ENCODE measurements around the gene DDX47.
A peak's percentile ranks its signal among the peaks of the same experiment; 100 is the strongest.

The DDX47 gene

GRCh38 chr12:12870465-12870864, 57.3 kb downstream of the DDX47 start:
- ATAC-seq: peak; percentile 82
- TF ChIP-seq OSR1 (CRISPR knock-in tag; IDR thresholded peaks at IDR 0.05) (no peak), ZC3H10 (CRISPR knock-in tag; IDR thresholded peaks at IDR 0.05) (no peak), ZFP3 (CRISPR knock-in tag; IDR thresholded peaks at IDR 0.05) (no peak), ESRRG (CRISPR knock-in tag; IDR thresholded peaks at IDR 0.05) (no peak), BACH2 (CRISPR knock-in tag; IDR thresholded peaks at IDR 0.05; ENCODE audit: borderline replicate concordance) (no peak), ZNF8 (CRISPR knock-in tag; IDR thresholded peaks at IDR 0.05) (no peak)
- TF ChIP-seq, protein P1, sequence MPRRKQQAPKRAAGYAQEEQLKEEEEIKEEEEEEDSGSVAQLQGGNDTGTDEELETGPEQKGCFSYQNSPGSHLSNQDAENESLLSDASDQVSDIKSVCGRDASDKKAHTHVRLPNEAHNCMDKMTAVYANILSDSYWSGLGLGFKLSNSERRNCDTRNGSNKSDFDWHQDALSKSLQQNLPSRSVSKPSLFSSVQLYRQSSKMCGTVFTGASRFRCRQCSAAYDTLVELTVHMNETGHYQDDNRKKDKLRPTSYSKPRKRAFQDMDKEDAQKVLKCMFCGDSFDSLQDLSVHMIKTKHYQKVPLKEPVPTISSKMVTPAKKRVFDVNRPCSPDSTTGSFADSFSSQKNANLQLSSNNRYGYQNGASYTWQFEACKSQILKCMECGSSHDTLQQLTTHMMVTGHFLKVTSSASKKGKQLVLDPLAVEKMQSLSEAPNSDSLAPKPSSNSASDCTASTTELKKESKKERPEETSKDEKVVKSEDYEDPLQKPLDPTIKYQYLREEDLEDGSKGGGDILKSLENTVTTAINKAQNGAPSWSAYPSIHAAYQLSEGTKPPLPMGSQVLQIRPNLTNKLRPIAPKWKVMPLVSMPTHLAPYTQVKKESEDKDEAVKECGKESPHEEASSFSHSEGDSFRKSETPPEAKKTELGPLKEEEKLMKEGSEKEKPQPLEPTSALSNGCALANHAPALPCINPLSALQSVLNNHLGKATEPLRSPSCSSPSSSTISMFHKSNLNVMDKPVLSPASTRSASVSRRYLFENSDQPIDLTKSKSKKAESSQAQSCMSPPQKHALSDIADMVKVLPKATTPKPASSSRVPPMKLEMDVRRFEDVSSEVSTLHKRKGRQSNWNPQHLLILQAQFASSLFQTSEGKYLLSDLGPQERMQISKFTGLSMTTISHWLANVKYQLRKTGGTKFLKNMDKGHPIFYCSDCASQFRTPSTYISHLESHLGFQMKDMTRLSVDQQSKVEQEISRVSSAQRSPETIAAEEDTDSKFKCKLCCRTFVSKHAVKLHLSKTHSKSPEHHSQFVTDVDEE (CRISPR knock-in tag; IDR thresholded peaks at IDR 0.05): no peak

GRCh38 chr12:12871587-12872138, 58.5 kb downstream of the DDX47 start:
- TF ChIP-seq TCF4 (CRISPR knock-in tag; IDR thresholded peaks at IDR 0.05; ENCODE audit: borderline replicate concordance): no peak
- no peak for TF ChIP-seq ZNF8 (CRISPR knock-in tag; IDR thresholded peaks at IDR 0.05)
- TF ChIP-seq PPARA (CRISPR knock-in tag; IDR thresholded peaks at IDR 0.05; ENCODE audit: borderline replicate concordance): no peak
- no peak for ATAC-seq

- peak; percentile 68 for ATAC-seq
- TF ChIP-seq ZFP30 (CRISPR knock-in tag; IDR thresholded peaks at IDR 0.05) (no peak), CSRNP3 (CRISPR knock-in tag; IDR thresholded peaks at IDR 0.05) (no peak), ISL1 (CRISPR knock-in tag; IDR thresholded peaks at IDR 0.05) (0 out of 2 replicates have a peak, but pooled peaks have one; percentile 13), ZNF565 (CRISPR knock-in tag; conservative IDR thresholded peaks at IDR 0.05; ENCODE audit: low read depth) (no peak), SNAI2 (CRISPR knock-in tag; IDR thresholded peaks at IDR 0.05) (no peak)
- TF ChIP-seq, protein P2, sequence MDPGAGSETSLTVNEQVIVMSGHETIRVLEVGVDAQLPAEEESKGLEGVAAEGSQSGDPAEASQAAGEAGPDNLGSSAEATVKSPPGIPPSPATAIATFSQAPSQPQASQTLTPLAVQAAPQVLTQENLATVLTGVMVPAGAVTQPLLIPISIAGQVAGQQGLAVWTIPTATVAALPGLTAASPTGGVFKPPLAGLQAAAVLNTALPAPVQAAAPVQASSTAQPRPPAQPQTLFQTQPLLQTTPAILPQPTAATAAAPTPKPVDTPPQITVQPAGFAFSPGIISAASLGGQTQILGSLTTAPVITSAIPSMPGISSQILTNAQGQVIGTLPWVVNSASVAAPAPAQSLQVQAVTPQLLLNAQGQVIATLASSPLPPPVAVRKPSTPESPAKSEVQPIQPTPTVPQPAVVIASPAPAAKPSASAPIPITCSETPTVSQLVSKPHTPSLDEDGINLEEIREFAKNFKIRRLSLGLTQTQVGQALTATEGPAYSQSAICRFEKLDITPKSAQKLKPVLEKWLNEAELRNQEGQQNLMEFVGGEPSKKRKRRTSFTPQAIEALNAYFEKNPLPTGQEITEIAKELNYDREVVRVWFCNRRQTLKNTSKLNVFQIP (CRISPR knock-in tag; IDR thresholded peaks at IDR 0.05; ENCODE audit: borderline replicate concordance, low read depth): no peak
Measured at GRCh38 chr12:12872139-12872933, 59.2 kb downstream of the DDX47 start.

GRCh38 chr12:12872934-12873275, 59.8 kb downstream of the DDX47 start:
- TF ChIP-seq GLIS3 (CRISPR knock-in tag; IDR thresholded peaks at IDR 0.05): no peak
- TF ChIP-seq TOX (CRISPR knock-in tag; IDR thresholded peaks at IDR 0.05; ENCODE audit: borderline replicate concordance): no peak
- TF ChIP-seq, protein P1 (CRISPR knock-in tag; IDR thresholded peaks at IDR 0.05): no peak
- no peak for TF ChIP-seq ESRRG (CRISPR knock-in tag; IDR thresholded peaks at IDR 0.05)
- TF ChIP-seq, protein P3, sequence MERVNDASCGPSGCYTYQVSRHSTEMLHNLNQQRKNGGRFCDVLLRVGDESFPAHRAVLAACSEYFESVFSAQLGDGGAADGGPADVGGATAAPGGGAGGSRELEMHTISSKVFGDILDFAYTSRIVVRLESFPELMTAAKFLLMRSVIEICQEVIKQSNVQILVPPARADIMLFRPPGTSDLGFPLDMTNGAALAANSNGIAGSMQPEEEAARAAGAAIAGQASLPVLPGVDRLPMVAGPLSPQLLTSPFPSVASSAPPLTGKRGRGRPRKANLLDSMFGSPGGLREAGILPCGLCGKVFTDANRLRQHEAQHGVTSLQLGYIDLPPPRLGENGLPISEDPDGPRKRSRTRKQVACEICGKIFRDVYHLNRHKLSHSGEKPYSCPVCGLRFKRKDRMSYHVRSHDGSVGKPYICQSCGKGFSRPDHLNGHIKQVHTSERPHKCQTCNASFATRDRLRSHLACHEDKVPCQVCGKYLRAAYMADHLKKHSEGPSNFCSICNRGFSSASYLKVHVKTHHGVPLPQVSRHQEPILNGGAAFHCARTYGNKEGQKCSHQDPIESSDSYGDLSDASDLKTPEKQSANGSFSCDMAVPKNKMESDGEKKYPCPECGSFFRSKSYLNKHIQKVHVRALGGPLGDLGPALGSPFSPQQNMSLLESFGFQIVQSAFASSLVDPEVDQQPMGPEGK (CRISPR knock-in tag; IDR thresholded peaks at IDR 0.05; ENCODE audit: borderline replicate concordance): no peak
- no peak for TF ChIP-seq RARB (CRISPR knock-in tag; IDR thresholded peaks at IDR 0.05)
- ATAC-seq: peak; percentile 52
